ENCODE measurements around the gene THOC6. TPM values are rescaled to one million over a fixed set of nuclear protein-coding genes. Genes with fewer than 3 reads are reported as not detected.
A peak's percentile ranks its signal among the peaks of the same experiment; 100 is the strongest.

Gene THOC6
- total RNA-seq, 1 experiment from 2014 or later, result 68.2 TPM

DNA sequence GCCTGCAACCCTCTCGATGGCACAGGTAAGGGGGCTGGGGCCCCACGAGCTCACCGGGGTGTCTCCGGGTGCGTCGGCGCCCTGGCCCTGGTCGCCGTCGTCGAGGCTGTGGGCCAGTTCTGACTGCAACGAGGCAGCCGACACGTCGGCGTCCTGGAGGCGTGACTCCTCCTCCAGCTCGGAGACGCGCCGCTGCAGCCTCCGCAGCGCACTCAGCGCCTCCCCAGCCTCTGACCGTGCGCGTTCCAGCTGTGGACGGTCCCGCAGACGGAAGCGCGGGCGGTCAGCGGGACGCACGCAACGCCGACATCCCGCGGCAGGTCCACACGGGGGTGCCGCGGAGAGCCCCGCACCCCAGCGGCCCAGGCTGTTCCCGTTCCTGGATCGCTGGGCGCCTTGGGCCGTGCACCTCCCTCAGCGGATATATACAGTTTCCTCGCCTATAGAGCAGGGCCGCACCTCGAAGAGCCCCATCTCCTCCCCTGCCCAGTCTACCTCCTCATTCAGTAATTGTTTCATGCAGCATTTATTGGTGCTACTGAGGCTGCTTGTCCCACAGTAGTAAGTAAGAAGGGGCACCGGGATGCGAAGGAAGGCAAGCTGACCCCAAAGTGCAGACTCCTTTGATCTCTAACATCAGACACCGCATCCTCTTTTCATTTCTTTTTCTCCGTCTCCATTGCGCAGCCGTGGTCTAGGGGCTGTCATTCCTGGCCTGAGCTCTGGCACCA is 5.8 kb downstream of the THOC6 start:
- H2BK5ac ChIP-seq (ENCODE audit: insufficient read length, low read length), result no peak overlapping the region
- no peaks in the 10 kb centered on the region for H3K79me2 ChIP-seq (ENCODE audit: insufficient read depth, low read length)
- peak; percentile 42 for DNase-seq
- H2BK15ac ChIP-seq (ENCODE audit: low read depth, low read length), result no peak overlapping the region
- no peak overlapping the region for H3K27ac ChIP-seq (ENCODE audit: insufficient read length, low read depth, low read length)
- H3K79me1 ChIP-seq (ENCODE audit: insufficient read depth, low read depth, low read length, poor library complexity, severe bottlenecking), result no peaks in the 10 kb centered on the region
- peaks cover 11 to 38% (median 34%) of the 10 kb centered on the region in 3 experiments; a peak in 6 of 7 replicates for H3K36me3 Mint-ChIP-seq (ENCODE audit: insufficient read depth in 1 of 3, low read depth in 3 of 3)
- no peak overlapping the region for H3K14ac ChIP-seq (ENCODE audit: insufficient read depth, low read length)
- H2AFZ ChIP-seq (ENCODE audit: low read length), result no peak overlapping the region
- 0 out of 7 replicates have a peak overlapping the region, but pooled peaks of 1 of the 3 experiments have one; percentile 73 for H3K27ac Mint-ChIP-seq
- H4K91ac ChIP-seq (ENCODE audit: insufficient read length, low read depth, low read length), result no peak overlapping the region
- no peaks in the 10 kb centered on the region for H3K27me3 ChIP-seq (ENCODE audit: insufficient read depth, low read length)
- peaks cover 12 to 36% of the 10 kb centered on the region in 2 experiments for H3K4me1 Mint-ChIP-seq
- no peak overlapping the region for H4K8ac ChIP-seq (replicated peaks; ENCODE audit: insufficient read length, low read depth, low read length)
- no peak overlapping the region for H3K18ac ChIP-seq (ENCODE audit: insufficient read length, low read depth, low read length)
- peak overlapping the region in 1 of 2 experiments; percentile 2; a peak in 1 of 5 replicates for H3K4me3 Mint-ChIP-seq
- no peak overlapping the region for H2BK120ac ChIP-seq (ENCODE audit: low read depth, low read length, poor library complexity, severe bottlenecking)
- H3K23me2 ChIP-seq (ENCODE audit: insufficient read length, low read depth, low read length, poor library complexity, severe bottlenecking), result no peaks in the 10 kb centered on the region
- H3T11ph ChIP-seq (ENCODE audit: low read length), result no peak overlapping the region
- H3K23ac ChIP-seq (ENCODE audit: insufficient read length, low read depth, low read length), result no peak overlapping the region
- no peak overlapping the region for H2BK20ac ChIP-seq (ENCODE audit: low read depth, low read length, poor library complexity, severe bottlenecking)
- H4K20me1 ChIP-seq (ENCODE audit: control insufficient read depth, insufficient read depth, insufficient read length), result peaks cover 3% of the 10 kb centered on the region
- H2BK12ac ChIP-seq (ENCODE audit: insufficient read length, low read depth, low read length), result no peak overlapping the region
- no CpG with 5 or more reads among the region's 59 CpGs for WGBS (ENCODE audit: extremely low coverage, insufficient read length, low lambda C conversion rate)
- H2AK5ac ChIP-seq (ENCODE audit: insufficient read length, low read length), result no peak overlapping the region
- no peaks in the 10 kb centered on the region for H3K9me3 Mint-ChIP-seq
- TF ChIP-seq, protein P1, sequence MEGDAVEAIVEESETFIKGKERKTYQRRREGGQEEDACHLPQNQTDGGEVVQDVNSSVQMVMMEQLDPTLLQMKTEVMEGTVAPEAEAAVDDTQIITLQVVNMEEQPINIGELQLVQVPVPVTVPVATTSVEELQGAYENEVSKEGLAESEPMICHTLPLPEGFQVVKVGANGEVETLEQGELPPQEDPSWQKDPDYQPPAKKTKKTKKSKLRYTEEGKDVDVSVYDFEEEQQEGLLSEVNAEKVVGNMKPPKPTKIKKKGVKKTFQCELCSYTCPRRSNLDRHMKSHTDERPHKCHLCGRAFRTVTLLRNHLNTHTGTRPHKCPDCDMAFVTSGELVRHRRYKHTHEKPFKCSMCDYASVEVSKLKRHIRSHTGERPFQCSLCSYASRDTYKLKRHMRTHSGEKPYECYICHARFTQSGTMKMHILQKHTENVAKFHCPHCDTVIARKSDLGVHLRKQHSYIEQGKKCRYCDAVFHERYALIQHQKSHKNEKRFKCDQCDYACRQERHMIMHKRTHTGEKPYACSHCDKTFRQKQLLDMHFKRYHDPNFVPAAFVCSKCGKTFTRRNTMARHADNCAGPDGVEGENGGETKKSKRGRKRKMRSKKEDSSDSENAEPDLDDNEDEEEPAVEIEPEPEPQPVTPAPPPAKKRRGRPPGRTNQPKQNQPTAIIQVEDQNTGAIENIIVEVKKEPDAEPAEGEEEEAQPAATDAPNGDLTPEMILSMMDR (conservative IDR thresholded peaks at IDR 0.05), result no peak
- no peaks in the 10 kb centered on the region for H3K4me1 ChIP-seq (ENCODE audit: insufficient read depth, low read length)
- H3K4me2 ChIP-seq (ENCODE audit: insufficient read depth, insufficient read length, low read length), result no peak overlapping the region
- H3K27me3 Mint-ChIP-seq (ENCODE audit: low read depth), result peaks cover 17% of the 10 kb centered on the region
- H3K9ac ChIP-seq (ENCODE audit: extremely low read depth, insufficient read length, low read length), result no peak overlapping the region
- no peaks in the 10 kb centered on the region for H3K9me3 ChIP-seq (ENCODE audit: control insufficient read depth, low read depth, low read length)
- no peak overlapping the region for H4K5ac ChIP-seq (ENCODE audit: insufficient read length, low read depth, low read length)
- no peak overlapping the region for H3K4ac ChIP-seq (ENCODE audit: low read depth, low read length)
- no peak overlapping the region for H3K56ac ChIP-seq (ENCODE audit: insufficient read length, low read depth, low read length)

Measured in H9 (cell line).